OCI-LY7 (cell line): Measurements from ENCODE around the gene RYK. TPM values are rescaled to one million over a fixed set of nuclear protein-coding genes. Genes with fewer than 3 reads are reported as not detected.

Experiments
- BruUV-seq: library from RNA; stranded (reverse); fragments of 400-500 nt; replicated peaks from 2 replicates; lab custom pipeline; 2021; lab: Mats Ljungman, UMichigan
- CTCF ChIA-PET: fragments of 300-600 bp; sonication (Branson Sonifier 250); formaldehyde crosslinking; loops from one replicate; lab custom pipeline; 2022; ENCODE audit warnings: antibody characterized with exemption; ENCODE audit not compliant: unreplicated experiment; lab: Charles Lee
- POLR2A ChIA-PET: fragments of 300-600 bp; sonication (Branson Sonifier 250); formaldehyde crosslinking; loops from one replicate; lab custom pipeline; 2022; ENCODE audit warnings: antibody characterized with exemption; lab: Charles Lee
- DNase-seq: peaks from one replicate; pipeline ENCODE4 v3.0.0-alpha.2; 2015; ENCODE audit warnings: low spot score
- H2AFZ ChIP-seq: fragments of 200-600 bp; sonication (generic), shearing (Covaris generic); 2 replicates; pipeline ENCODE4 v1.6.1; 2014; ENCODE audit warnings: mild to moderate bottlenecking, antibody characterized with exemption, low read length, moderate library complexity
- H3K27ac ChIP-seq: fragments of 200-600 bp; sonication (generic); 2 replicates; pipeline ENCODE4 v1.5.1; 2014; ENCODE audit warnings: mixed run types, low read depth, mild to moderate bottlenecking, moderate library complexity, low read length, inconsistent platforms; ENCODE audit not compliant: poor library complexity, severe bottlenecking
- H3K36me3 ChIP-seq: fragments of 200-600 bp; sonication (generic); 2 replicates; pipeline ENCODE4 v1.6.1; 2014; ENCODE audit warnings: mild to moderate bottlenecking, antibody characterized with exemption, low read length, moderate library complexity, mixed read lengths; ENCODE audit not compliant: insufficient read depth
- H3K4me1 ChIP-seq: fragments of 200-600 bp; sonication (generic); 2 replicates; pipeline ENCODE4 v1.5.1; 2014; ENCODE audit warnings: mild to moderate bottlenecking, low read length; ENCODE audit not compliant: insufficient read depth, poor library complexity, severe bottlenecking
- H3K4me2 ChIP-seq: fragments of 200-600 bp; sonication (generic); 2 replicates; pipeline ENCODE4 v1.6.1; 2014; ENCODE audit warnings: mild to moderate bottlenecking, low read length
- H3K4me3 ChIP-seq: fragments of 200-600 bp; sonication (generic); 2 replicates; pipeline ENCODE4 v1.5.1; 2014; ENCODE audit warnings: mild to moderate bottlenecking, low read depth, low read length; ENCODE audit not compliant: poor library complexity, severe bottlenecking
- H3K79me2 ChIP-seq: fragments of 200-600 bp; sonication (generic); 2 replicates; pipeline ENCODE4 v1.6.1; 2016; ENCODE audit warnings: low read depth, mild to moderate bottlenecking, low read length, moderate library complexity, mixed read lengths; ENCODE audit not compliant: insufficient read depth
- H3K9me2 ChIP-seq: fragments of 200-600 bp; sonication (generic); 2 replicates; pipeline ENCODE4 v1.6.1; 2016; ENCODE audit warnings: mild to moderate bottlenecking, low read length, mixed read lengths; ENCODE audit not compliant: insufficient read depth
- H3K9me3 ChIP-seq: fragments of 200-600 bp; sonication (generic); 2 replicates; pipeline ENCODE4 v1.6.1; 2014; ENCODE audit warnings: mild to moderate bottlenecking, mixed run types, low read length, mixed read lengths
- H4K20me1 ChIP-seq: fragments of 200-600 bp; sonication (generic); 2 replicates; pipeline ENCODE4 v1.6.1; 2014; ENCODE audit warnings: mild to moderate bottlenecking, antibody characterized with exemption, low read length, moderate library complexity, mixed read lengths; ENCODE audit not compliant: insufficient read depth
- CTCF ChIP-seq: fragments of 200-600 bp; sonication (generic); conservative IDR thresholded peaks from 2 replicates; pipeline ENCODE4 v1.5.1; 2014; ENCODE audit warnings: mild to moderate bottlenecking, antibody characterized with exemption, low read length, moderate library complexity, mixed read lengths
- EZH2phosphoT487 ChIP-seq: fragments of 200-600 bp; sonication (generic); IDR thresholded peaks from 2 replicates; pipeline ENCODE4 v1.6.1; 2018; ENCODE audit warnings: low read depth, borderline replicate concordance, mild to moderate bottlenecking, mixed run types, antibody characterized with exemption, low read length, moderate library complexity, mixed read lengths
- intact Hi-C: fragments of 100-400 bp; cut with micrococcal nuclease; formaldehyde crosslinking; loops from one replicate; pipeline ENCODE4 v1.10.0; 2022; ENCODE audit not compliant: unreplicated experiment
- total RNA-seq, 2 experiments: library from RNA; depleted of rRNA in 1 of 2; stranded (reverse); fragments of >200 nt in 1 of 2; shearing (Covaris generic) in 1 of 2; gene quantifications; 2 replicates each; pipeline ENCODE4 v1.2.3, GENCODE V29; 2014 to 2022

Gene RYK
- total RNA-seq, 2 experiments from 2014 or later, result 24.8 to 25.5 TPM

- intact Hi-C loops, result no loop called here
- H3K4me3 ChIP-seq, result no peak overlapping the region
- H2AFZ ChIP-seq, result no peak overlapping the region
- no TSS peak for BruUV-seq
- no peaks in the 10 kb centered on the region for H4K20me1 ChIP-seq
- no peaks in the 10 kb centered on the region for H3K4me1 ChIP-seq
- no peak for DNase-seq
- ChIA-PET CTCF (no interaction called here), POLR2A (interaction anchor here (0.6 kb wide), 1 partner anchor 1614 kb away, joined by 5 read pairs; no protein-coding TSS in a partner anchor)
- no peaks in the 10 kb centered on the region for H3K9me2 ChIP-seq
- H3K79me2 ChIP-seq, result no peaks in the 10 kb centered on the region
- TF ChIP-seq CTCF (no peak), EZH2phosphoT487 (no peak)
- peaks cover 7% of the 10 kb centered on the region; the same call in 1 of the 2 replicates for H3K9me3 ChIP-seq
- no peak overlapping the region for H3K27ac ChIP-seq
- no peaks in the 10 kb centered on the region for H3K36me3 ChIP-seq
- H3K4me2 ChIP-seq, result no peak overlapping the region
These were observed 43.9 kb upstream of the RYK start for GRCh38 chr3:134294302-134295280.

- Histone ChIP-seq H3K4me3 (no peak overlapping the region), H3K4me1 (no peaks in the 10 kb centered on the region), H3K36me3 (no peaks in the 10 kb centered on the region), H3K27ac (no peak overlapping the region), H4K20me1 (no peaks in the 10 kb centered on the region), H3K9me3 (peaks cover 7% of the 10 kb centered on the region; the same call in 1 of the 2 replicates), H2AFZ (peak overlapping the region; percentile 30; the same call in 1 of the 2 replicates), H3K4me2 (no peak overlapping the region), H3K9me2 (no peaks in the 10 kb centered on the region), H3K79me2 (no peaks in the 10 kb centered on the region)
- POLR2A ChIA-PET, result interaction anchor here (0.5 kb wide), 1 partner anchor 72 kb away, joined by 4 read pairs; no protein-coding TSS in a partner anchor
- intact Hi-C loops, result no loop called here
- DNase-seq, result no peak
- CTCF ChIA-PET, result no interaction called here
- no peak for TF ChIP-seq EZH2phosphoT487
- TF ChIP-seq CTCF, result no peak
- BruUV-seq, result no TSS peak
These were observed 40.9 kb upstream of the RYK start for GRCh38 chr3:134291319-134292254.
